SK-N-SH (cell line): Measurements from ENCODE around the gene GNB5. TPM values are rescaled to one million over a fixed set of nuclear protein-coding genes. Genes with fewer than 3 reads are reported as not detected.

Experiments used
- CTCF ChIA-PET: fragments of 300-600, 350-600 bp; formaldehyde crosslinking; extraction: SDS; loops from one replicate; lab custom pipeline; 2021; lab: Yijun Ruan, JAX
- POLR2A ChIA-PET: fragments of 350-600 bp; sonication (Branson Sonifier 250); formaldehyde crosslinking; extraction: SDS; loops from one replicate; lab custom pipeline; 2020; ENCODE audit warnings: antibody characterized with exemption, inconsistent platforms; lab: Yijun Ruan, JAX
- DNase-seq: peaks from one replicate; pipeline ENCODE4 v3.0.0; 2012
- H2AFZ ChIP-seq: fragments of 200-600 bp; sonication (generic); 2 replicates; pipeline ENCODE4 v1.8.1; 2016; ENCODE audit warnings: antibody characterized with exemption, mild to moderate bottlenecking, low read depth
- H3F3A ChIP-seq: fragments of 200-600 bp; sonication (generic); replicated peaks from 2 replicates; pipeline ENCODE3; 2016; ENCODE audit warnings: antibody characterized with exemption, mild to moderate bottlenecking; ENCODE audit not compliant: insufficient read depth
- H3K27ac ChIP-seq, 2 experiments: fragments of 200-500 bp in 1 of 2; fragments of 200-600 bp in 1 of 2; sonication (Bioruptor generic) in 1 of 2; sonication (generic), shearing (Covaris generic) in 1 of 2; 2 replicates each; pipeline versions ENCODE4 v1.5.1 to v1.6.1; 2014 to 2016; ENCODE audit warnings: low read depth in 2 of 2, inconsistent platforms in 1 of 2, low read length in 1 of 2, mild to moderate bottlenecking in 1 of 2, mixed read lengths in 1 of 2
- H3K27me3 ChIP-seq: fragments of 200-600 bp; sonication (generic), shearing (Covaris generic); 2 replicates; pipeline ENCODE4 v1.6.1; 2016; ENCODE audit warnings: mixed run types; ENCODE audit not compliant: insufficient read depth
- H3K36me3 ChIP-seq, 2 experiments: fragments of 200-500 bp in 1 of 2; fragments of 200-600 bp in 1 of 2; sonication (Bioruptor generic) in 1 of 2; sonication (generic) in 1 of 2; replicated peaks in 1 of 2; 2 replicates each; pipeline versions ENCODE3 to v1.5.1; 2014 to 2016; ENCODE audit warnings: low read length in 1 of 2, mild to moderate bottlenecking in 1 of 2; ENCODE audit not compliant: insufficient read depth in 2 of 2, control insufficient read depth in 1 of 2
- H3K4me1 ChIP-seq, 2 experiments: fragments of 200-500 bp in 1 of 2; fragments of 200-600 bp in 1 of 2; sonication (Bioruptor generic) in 1 of 2; sonication (generic), shearing (Covaris generic) in 1 of 2; 2 replicates each; pipeline versions ENCODE4 v1.5.1 to v1.6.1; 2014 to 2016; ENCODE audit warnings: low read depth in 1 of 2, low read length in 1 of 2, mixed run types in 1 of 2; ENCODE audit not compliant: insufficient read depth in 2 of 2, control insufficient read depth in 1 of 2
- H3K4me2 ChIP-seq: fragments of 200-600 bp; sonication (generic), shearing (Covaris generic); 2 replicates; pipeline ENCODE4 v1.6.1; 2017; ENCODE audit warnings: mixed run types
- H3K4me3 ChIP-seq, 2 experiments: fragments of 200-500 bp in 1 of 2; fragments of 200-600 bp in 1 of 2; sonication (Bioruptor generic) in 1 of 2; sonication (generic), shearing (Covaris generic) in 1 of 2; 2 replicates each; pipeline versions ENCODE4 v1.5.1 to v1.8.1; 2014 to 2016; ENCODE audit warnings: low read depth in 2 of 2, inconsistent platforms in 1 of 2, low read length in 1 of 2, mild to moderate bottlenecking in 1 of 2, mixed read lengths in 1 of 2, moderate library complexity in 1 of 2
- H3K79me2 ChIP-seq: fragments of 200-600 bp; sonication (generic); 2 replicates; pipeline ENCODE4 v1.8.1; 2017; ENCODE audit warnings: mild to moderate bottlenecking; ENCODE audit not compliant: insufficient read depth
- H3K9ac ChIP-seq: fragments of 200-600 bp; sonication (generic); 2 replicates; pipeline ENCODE4 v1.6.1; 2017; ENCODE audit warnings: mixed run types
- H3K9me2 ChIP-seq: fragments of 200-600 bp; sonication (generic); 2 replicates; pipeline ENCODE4 v1.6.1; 2017; ENCODE audit warnings: mixed run types
- H3K9me3 ChIP-seq: fragments of 200-600 bp; sonication (generic); 2 replicates; pipeline ENCODE4 v1.6.1; 2017; ENCODE audit warnings: mixed run types, mild to moderate bottlenecking, moderate library complexity
- H4K20me1 ChIP-seq: fragments of 200-600 bp; sonication (generic); 2 replicates; pipeline ENCODE4 v1.6.1; 2017; ENCODE audit warnings: mild to moderate bottlenecking, mixed run types; ENCODE audit not compliant: insufficient read depth
- CHD2 ChIP-seq: fragments of 150-350 bp; IDR thresholded peaks from 2 replicates; pipeline ENCODE4 v1.6.1; 2018; ENCODE audit warnings: low read length; ENCODE audit not compliant: partially characterized antibody
- EP300 ChIP-seq, 2 experiments: IDR thresholded peaks; 2 replicates each; pipeline versions ENCODE4 v1.4.0 to v1.6.1; 2012; ENCODE audit warnings: borderline replicate concordance in 1 of 2, low read depth in 1 of 2, low read length in 1 of 2
- FOSL2 ChIP-seq: IDR thresholded peaks from 2 replicates; pipeline ENCODE4 v1.4.0; 2012; ENCODE audit warnings: low read depth, mild to moderate bottlenecking, moderate library complexity, borderline replicate concordance
- FOXM1 ChIP-seq: IDR thresholded peaks from 2 replicates; pipeline ENCODE4 v1.4.0; 2012; ENCODE audit warnings: low read depth, mild to moderate bottlenecking
- MEF2A ChIP-seq: IDR thresholded peaks from 2 replicates; pipeline ENCODE4 v1.4.0; 2012; ENCODE audit warnings: low read depth, borderline replicate concordance
- NFIC ChIP-seq: IDR thresholded peaks from 2 replicates; pipeline ENCODE4 v1.4.0; 2012; ENCODE audit warnings: borderline replicate concordance
- RAD21 ChIP-seq: IDR thresholded peaks from 2 replicates; pipeline ENCODE4 v1.6.1; 2012; ENCODE audit warnings: mild to moderate bottlenecking, low read length
- RCOR1 ChIP-seq: fragments of 150-350 bp; IDR thresholded peaks from 2 replicates; pipeline ENCODE4 v1.6.1; 2017; ENCODE audit warnings: antibody characterized with exemption, low read length
- TAF1 ChIP-seq: IDR thresholded peaks from 2 replicates; pipeline ENCODE4 v1.6.1; 2012; ENCODE audit warnings: low read depth, mild to moderate bottlenecking, low read length, moderate library complexity, borderline replicate concordance
- TCF12 ChIP-seq: IDR thresholded peaks from 2 replicates; pipeline ENCODE4 v1.4.0; 2012
- TEAD4 ChIP-seq: IDR thresholded peaks from 2 replicates; pipeline ENCODE4 v1.4.0; 2012; ENCODE audit warnings: mild to moderate bottlenecking, borderline replicate concordance; ENCODE audit not compliant: insufficient read depth
- YY1 ChIP-seq: IDR thresholded peaks from 2 replicates; pipeline ENCODE4 v1.4.0; 2012; ENCODE audit warnings: low read depth, mild to moderate bottlenecking
- WGBS: methylation state at CpG from one replicate; pipeline ENCODE4 v1.1.6; 2017; ENCODE audit warnings: low lambda C conversion rate; 5-methylcytosine and 5-hydroxymethylcytosine counted together
- polyA plus RNA-seq, 3 experiments: library from polyadenylated mRNA; depleted of rRNA; stranded (reverse); fragments of >200 nt; gene quantifications; 2 replicates each; pipeline ENCODE4 v1.2.3, GENCODE V29; 2012
- TF ChIP-seq, protein P1 (sequence below): fragments of 200-600 bp; sonication (generic); IDR thresholded peaks from 2 replicates; pipeline ENCODE4 v1.6.1; 2017; ENCODE audit warnings: antibody characterized with exemption, mild to moderate bottlenecking, moderate library complexity
- TF ChIP-seq, protein P2 (sequence below): IDR thresholded peaks from 2 replicates; pipeline ENCODE4 v1.4.0; 2012; ENCODE audit warnings: low read depth
- TF ChIP-seq, protein P3 (sequence below): fragments of 150-350 bp; IDR thresholded peaks from 2 replicates; pipeline ENCODE4 v1.6.1; 2016; ENCODE audit warnings: mild to moderate bottlenecking, low read depth, low read length

Gene GNB5
- polyA plus RNA-seq, 1 of the 3 experiments (the other 2 are of a cell fraction), result 73.7 TPM

DNA sequence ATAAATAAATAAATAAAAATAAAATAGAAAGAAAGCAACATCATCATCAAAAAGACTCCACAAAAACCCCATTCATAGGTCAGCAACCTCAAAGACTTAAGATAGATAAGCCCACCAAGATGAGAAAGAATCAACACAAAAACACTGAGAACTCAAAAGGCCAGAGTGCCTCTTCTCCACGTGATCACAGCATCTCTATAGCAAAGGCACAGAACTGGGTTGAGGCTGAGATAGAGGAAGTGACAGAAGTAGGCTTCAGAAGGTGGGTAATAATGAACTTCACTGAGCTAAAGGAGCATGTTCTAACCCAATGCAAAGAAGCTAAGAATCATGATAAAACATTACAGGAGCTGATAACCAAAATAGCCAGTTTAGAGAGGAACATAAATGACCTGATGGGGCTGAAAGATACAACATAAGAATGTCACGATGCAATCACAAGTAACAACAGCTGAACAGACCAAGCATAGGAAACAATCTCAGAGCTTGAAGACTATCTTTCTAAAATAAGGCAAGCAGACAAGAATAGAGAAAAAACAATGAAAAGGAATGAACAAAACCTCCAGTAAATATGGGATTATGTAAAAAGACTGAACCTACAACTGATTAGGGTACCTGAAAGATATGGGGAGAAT is 26.4 kb downstream of the GNB5 start:
- H3K4me2 ChIP-seq, result no peak overlapping the region
- no peaks in the 10 kb centered on the region for H3K27me3 ChIP-seq
- TF ChIP-seq FOXM1, result no peak
- no peak for TF ChIP-seq EP300 (IDR thresholded peaks at IDR 0.05; ENCODE audit: borderline replicate concordance in 1 of 2, low read depth in 1 of 2, low read length in 1 of 2)
- no peak for TF ChIP-seq NFIC
- TF ChIP-seq RCOR1, result no peak
- TF ChIP-seq YY1, result no peak
- TF ChIP-seq, protein P1, sequence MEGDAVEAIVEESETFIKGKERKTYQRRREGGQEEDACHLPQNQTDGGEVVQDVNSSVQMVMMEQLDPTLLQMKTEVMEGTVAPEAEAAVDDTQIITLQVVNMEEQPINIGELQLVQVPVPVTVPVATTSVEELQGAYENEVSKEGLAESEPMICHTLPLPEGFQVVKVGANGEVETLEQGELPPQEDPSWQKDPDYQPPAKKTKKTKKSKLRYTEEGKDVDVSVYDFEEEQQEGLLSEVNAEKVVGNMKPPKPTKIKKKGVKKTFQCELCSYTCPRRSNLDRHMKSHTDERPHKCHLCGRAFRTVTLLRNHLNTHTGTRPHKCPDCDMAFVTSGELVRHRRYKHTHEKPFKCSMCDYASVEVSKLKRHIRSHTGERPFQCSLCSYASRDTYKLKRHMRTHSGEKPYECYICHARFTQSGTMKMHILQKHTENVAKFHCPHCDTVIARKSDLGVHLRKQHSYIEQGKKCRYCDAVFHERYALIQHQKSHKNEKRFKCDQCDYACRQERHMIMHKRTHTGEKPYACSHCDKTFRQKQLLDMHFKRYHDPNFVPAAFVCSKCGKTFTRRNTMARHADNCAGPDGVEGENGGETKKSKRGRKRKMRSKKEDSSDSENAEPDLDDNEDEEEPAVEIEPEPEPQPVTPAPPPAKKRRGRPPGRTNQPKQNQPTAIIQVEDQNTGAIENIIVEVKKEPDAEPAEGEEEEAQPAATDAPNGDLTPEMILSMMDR, result no peak
- TF ChIP-seq, protein P2, sequence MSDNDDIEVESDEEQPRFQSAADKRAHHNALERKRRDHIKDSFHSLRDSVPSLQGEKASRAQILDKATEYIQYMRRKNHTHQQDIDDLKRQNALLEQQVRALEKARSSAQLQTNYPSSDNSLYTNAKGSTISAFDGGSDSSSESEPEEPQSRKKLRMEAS, result no peak
- TF ChIP-seq TCF12, result no peak
- TF ChIP-seq TAF1, result no peak
- TF ChIP-seq CHD2, result no peak
- no peak for TF ChIP-seq MEF2A
- no peak for TF ChIP-seq TEAD4
- no peak for TF ChIP-seq FOSL2
- no peak overlapping the region for H3K9ac ChIP-seq
- H3K36me3 ChIP-seq, result peaks cover 0 to 16% of the 10 kb centered on the region in 2 experiments
- no peaks in the 10 kb centered on the region for H3F3A ChIP-seq
- no peak overlapping the region for H3K27ac ChIP-seq
- no peaks in the 10 kb centered on the region for H4K20me1 ChIP-seq
- no peaks in the 10 kb centered on the region for H3K9me2 ChIP-seq
- no peak overlapping the region for H3K4me3 ChIP-seq
- no peak overlapping the region for H2AFZ ChIP-seq
- ChIA-PET CTCF (interaction anchor here (0.7 to 3.1 kb wide), 4 partner anchors 12 to 63 kb away, joined by 3 to 15 read pairs (median 4); no protein-coding TSS in a partner anchor), POLR2A (no interaction called here)
- 94% methylated on average over 2 of the region's 2 CpGs for WGBS
- H3K79me2 ChIP-seq, result peaks cover 66% of the 10 kb centered on the region
- DNase-seq, result no peak
- H3K9me3 ChIP-seq, result no peaks in the 10 kb centered on the region
- H3K4me1 ChIP-seq, result no peaks in the 10 kb centered on the region

DNA sequence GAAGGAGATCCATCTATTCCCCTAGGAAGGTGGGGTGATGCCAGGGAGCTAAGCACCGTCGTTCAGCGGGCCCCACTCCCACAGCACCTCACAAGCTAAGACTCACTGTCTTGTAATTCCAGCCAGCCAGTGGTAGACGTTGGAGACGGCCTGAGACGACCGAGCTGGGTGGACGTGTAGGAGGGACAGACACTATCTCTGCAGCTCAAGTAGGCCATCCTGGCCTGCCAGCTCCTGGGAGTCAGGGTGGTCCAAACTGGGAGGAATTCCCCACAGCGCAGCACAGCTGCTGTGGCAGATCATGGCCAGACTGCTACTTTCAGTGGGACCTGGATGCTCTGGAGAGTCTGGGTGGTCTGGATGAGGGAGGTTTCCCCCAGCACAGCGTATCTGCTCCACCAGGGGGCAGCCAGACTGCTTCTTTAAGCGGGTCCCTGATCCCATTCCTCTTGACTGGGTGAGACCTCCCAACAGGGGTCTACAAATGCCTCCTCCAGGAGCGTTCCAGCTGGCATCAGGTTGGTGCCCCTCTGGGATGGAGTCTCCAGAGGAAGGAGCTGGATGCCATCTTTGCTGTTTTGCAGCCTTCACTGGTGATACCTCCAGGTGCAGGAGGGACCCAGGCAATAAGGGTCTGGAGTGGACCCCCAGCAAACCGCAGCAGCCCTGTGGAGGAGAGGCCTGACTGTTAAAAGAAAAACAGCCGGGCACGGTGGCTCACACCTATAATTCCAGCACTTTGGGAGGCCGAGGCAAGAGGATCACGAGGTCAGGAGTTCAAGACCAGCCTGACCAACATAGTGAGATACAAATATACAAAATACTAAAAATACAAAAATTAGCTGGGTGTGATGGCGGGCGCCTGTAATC is 27.6 kb downstream of the GNB5 start:
- DNase-seq, result peak; percentile 34
- Histone ChIP-seq H3K36me3 (peaks cover 0 to 20% of the 10 kb centered on the region in 2 experiments), H3K9me3 (no peaks in the 10 kb centered on the region), H3K27me3 (no peaks in the 10 kb centered on the region), H2AFZ (no peak overlapping the region), H3K27ac (no peak overlapping the region), H3K79me2 (peaks cover 54% of the 10 kb centered on the region), H3K9ac (no peak overlapping the region), H3K4me2 (no peak overlapping the region), H3K4me1 (no peaks in the 10 kb centered on the region), H3F3A (no peaks in the 10 kb centered on the region), H3K4me3 (no peak overlapping the region), H3K9me2 (no peaks in the 10 kb centered on the region), H4K20me1 (no peaks in the 10 kb centered on the region)
- POLR2A ChIA-PET, result no interaction called here
- 96% methylated on average over 14 of the region's 19 CpGs for WGBS
- CTCF ChIA-PET, result interaction anchor here (0.6 to 3.1 kb wide), 10 partner anchors 8 to 64 kb away, joined by 3 to 15 read pairs (median 4); no protein-coding TSS in a partner anchor
- peak; percentile 27 for TF ChIP-seq RAD21
- TF ChIP-seq, protein P3, sequence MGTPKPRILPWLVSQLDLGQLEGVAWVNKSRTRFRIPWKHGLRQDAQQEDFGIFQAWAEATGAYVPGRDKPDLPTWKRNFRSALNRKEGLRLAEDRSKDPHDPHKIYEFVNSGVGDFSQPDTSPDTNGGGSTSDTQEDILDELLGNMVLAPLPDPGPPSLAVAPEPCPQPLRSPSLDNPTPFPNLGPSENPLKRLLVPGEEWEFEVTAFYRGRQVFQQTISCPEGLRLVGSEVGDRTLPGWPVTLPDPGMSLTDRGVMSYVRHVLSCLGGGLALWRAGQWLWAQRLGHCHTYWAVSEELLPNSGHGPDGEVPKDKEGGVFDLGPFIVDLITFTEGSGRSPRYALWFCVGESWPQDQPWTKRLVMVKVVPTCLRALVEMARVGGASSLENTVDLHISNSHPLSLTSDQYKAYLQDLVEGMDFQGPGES, result no peak
- TF ChIP-seq, protein P1, result peak; percentile 33; the same call in 1 of the 2 replicates
